SK-N-SH (cell line): ENCODE results near the gene BBS2. TPM values are rescaled to one million over a fixed set of nuclear protein-coding genes. Genes with fewer than 3 reads are reported as not detected.
"Not testable (repeated sequence)": the region's sequence is repeated elsewhere in the genome, so short reads cannot be mapped to it uniquely, and the experiment has no call there.

ENCODE experiments used
- CTCF ChIA-PET: fragments of 300-600, 350-600 bp; formaldehyde crosslinking; extraction: SDS; loops from one replicate; lab custom pipeline; 2021; lab: Yijun Ruan, JAX
- POLR2A ChIA-PET: fragments of 350-600 bp; sonication (Branson Sonifier 250); formaldehyde crosslinking; extraction: SDS; loops from one replicate; lab custom pipeline; 2020; ENCODE audit warnings: antibody characterized with exemption, inconsistent platforms; lab: Yijun Ruan, JAX
- DNase-seq: peaks from one replicate; pipeline ENCODE4 v3.0.0; 2012
- H2AFZ ChIP-seq: fragments of 200-600 bp; sonication (generic); 2 replicates; pipeline ENCODE4 v1.8.1; 2016; ENCODE audit warnings: antibody characterized with exemption, mild to moderate bottlenecking, low read depth
- H3F3A ChIP-seq: fragments of 200-600 bp; sonication (generic); replicated peaks from 2 replicates; pipeline ENCODE3; 2016; ENCODE audit warnings: antibody characterized with exemption, mild to moderate bottlenecking; ENCODE audit not compliant: insufficient read depth
- H3K27ac ChIP-seq, 2 experiments: fragments of 200-500 bp in 1 of 2; fragments of 200-600 bp in 1 of 2; sonication (Bioruptor generic) in 1 of 2; sonication (generic), shearing (Covaris generic) in 1 of 2; 2 replicates each; pipeline versions ENCODE4 v1.5.1 to v1.6.1; 2014 to 2016; ENCODE audit warnings: low read depth in 2 of 2, inconsistent platforms in 1 of 2, low read length in 1 of 2, mild to moderate bottlenecking in 1 of 2, mixed read lengths in 1 of 2
- H3K27me3 ChIP-seq: fragments of 200-600 bp; sonication (generic), shearing (Covaris generic); 2 replicates; pipeline ENCODE4 v1.6.1; 2016; ENCODE audit warnings: mixed run types; ENCODE audit not compliant: insufficient read depth
- H3K36me3 ChIP-seq, 2 experiments: fragments of 200-500 bp in 1 of 2; fragments of 200-600 bp in 1 of 2; sonication (Bioruptor generic) in 1 of 2; sonication (generic) in 1 of 2; replicated peaks in 1 of 2; 2 replicates each; pipeline versions ENCODE3 to v1.5.1; 2014 to 2016; ENCODE audit warnings: low read length in 1 of 2, mild to moderate bottlenecking in 1 of 2; ENCODE audit not compliant: insufficient read depth in 2 of 2, control insufficient read depth in 1 of 2
- H3K4me1 ChIP-seq, 2 experiments: fragments of 200-500 bp in 1 of 2; fragments of 200-600 bp in 1 of 2; sonication (Bioruptor generic) in 1 of 2; sonication (generic), shearing (Covaris generic) in 1 of 2; 2 replicates each; pipeline versions ENCODE4 v1.5.1 to v1.6.1; 2014 to 2016; ENCODE audit warnings: low read depth in 1 of 2, low read length in 1 of 2, mixed run types in 1 of 2; ENCODE audit not compliant: insufficient read depth in 2 of 2, control insufficient read depth in 1 of 2
- H3K4me2 ChIP-seq: fragments of 200-600 bp; sonication (generic), shearing (Covaris generic); 2 replicates; pipeline ENCODE4 v1.6.1; 2017; ENCODE audit warnings: mixed run types
- H3K4me3 ChIP-seq, 2 experiments: fragments of 200-500 bp in 1 of 2; fragments of 200-600 bp in 1 of 2; sonication (Bioruptor generic) in 1 of 2; sonication (generic), shearing (Covaris generic) in 1 of 2; 2 replicates each; pipeline versions ENCODE4 v1.5.1 to v1.8.1; 2014 to 2016; ENCODE audit warnings: low read depth in 2 of 2, inconsistent platforms in 1 of 2, low read length in 1 of 2, mild to moderate bottlenecking in 1 of 2, mixed read lengths in 1 of 2, moderate library complexity in 1 of 2
- H3K79me2 ChIP-seq: fragments of 200-600 bp; sonication (generic); 2 replicates; pipeline ENCODE4 v1.8.1; 2017; ENCODE audit warnings: mild to moderate bottlenecking; ENCODE audit not compliant: insufficient read depth
- H3K9ac ChIP-seq: fragments of 200-600 bp; sonication (generic); 2 replicates; pipeline ENCODE4 v1.6.1; 2017; ENCODE audit warnings: mixed run types
- H3K9me2 ChIP-seq: fragments of 200-600 bp; sonication (generic); 2 replicates; pipeline ENCODE4 v1.6.1; 2017; ENCODE audit warnings: mixed run types
- H3K9me3 ChIP-seq: fragments of 200-600 bp; sonication (generic); 2 replicates; pipeline ENCODE4 v1.6.1; 2017; ENCODE audit warnings: mixed run types, mild to moderate bottlenecking, moderate library complexity
- H4K20me1 ChIP-seq: fragments of 200-600 bp; sonication (generic); 2 replicates; pipeline ENCODE4 v1.6.1; 2017; ENCODE audit warnings: mild to moderate bottlenecking, mixed run types; ENCODE audit not compliant: insufficient read depth
- EZH2phosphoT487 ChIP-seq: fragments of 200-600 bp; sonication (generic); IDR thresholded peaks from 2 replicates; pipeline ENCODE4 v1.6.1; 2017; ENCODE audit warnings: low read depth, mixed run types, mild to moderate bottlenecking, antibody characterized with exemption, moderate library complexity, borderline replicate concordance
- FOXM1 ChIP-seq: IDR thresholded peaks from 2 replicates; pipeline ENCODE4 v1.4.0; 2012; ENCODE audit warnings: low read depth, mild to moderate bottlenecking
- GABPA ChIP-seq: IDR thresholded peaks from 2 replicates; pipeline ENCODE4 v1.4.0; 2012; ENCODE audit warnings: low read depth, mild to moderate bottlenecking
- PBX3 ChIP-seq: IDR thresholded peaks from 2 replicates; pipeline ENCODE4; 2012
- RCOR1 ChIP-seq: fragments of 150-350 bp; IDR thresholded peaks from 2 replicates; pipeline ENCODE4 v1.6.1; 2017; ENCODE audit warnings: antibody characterized with exemption, low read length
- RFX5 ChIP-seq: IDR thresholded peaks from 2 replicates; pipeline ENCODE4 v1.6.1; 2012; ENCODE audit warnings: mild to moderate bottlenecking, improper control_type of control experiment, low read length
- RXRA ChIP-seq: IDR thresholded peaks from 2 replicates; pipeline ENCODE4 v1.4.0; 2012; ENCODE audit warnings: low read depth, mild to moderate bottlenecking, borderline replicate concordance
- SIN3A ChIP-seq: IDR thresholded peaks from 2 replicates; pipeline ENCODE4 v1.6.1; 2012; ENCODE audit warnings: low read depth, mild to moderate bottlenecking, low read length, moderate library complexity, borderline replicate concordance
- TEAD4 ChIP-seq: IDR thresholded peaks from 2 replicates; pipeline ENCODE4 v1.4.0; 2012; ENCODE audit warnings: mild to moderate bottlenecking, borderline replicate concordance; ENCODE audit not compliant: insufficient read depth
- YY1 ChIP-seq: IDR thresholded peaks from 2 replicates; pipeline ENCODE4 v1.4.0; 2012; ENCODE audit warnings: low read depth, mild to moderate bottlenecking
- WGBS: methylation state at CpG from one replicate; pipeline ENCODE4 v1.1.6; 2017; ENCODE audit warnings: low lambda C conversion rate; 5-methylcytosine and 5-hydroxymethylcytosine counted together
- polyA plus RNA-seq, 3 experiments: library from polyadenylated mRNA; depleted of rRNA; stranded (reverse); fragments of >200 nt; gene quantifications; 2 replicates each; pipeline ENCODE4 v1.2.3, GENCODE V29; 2012

BBS2 gene
- polyA plus RNA-seq, 1 of the 3 experiments (the other 2 are of a cell fraction), result 74.3 TPM

GRCh38 chr16:56491657-56492261 lies 28.1 kb downstream of the BBS2 start:
- Histone ChIP-seq H3K9ac (no peak overlapping the region), H3K36me3 (peaks cover 24 to 66% of the 10 kb centered on the region in 2 experiments), H3K4me3 (no peak overlapping the region), H2AFZ (no peak overlapping the region), H4K20me1 (no peaks in the 10 kb centered on the region), H3K4me1 (no peaks in the 10 kb centered on the region; a peak in 1 of 4 replicates), H3K27ac (no peak overlapping the region), H3K9me3 (no peaks in the 10 kb centered on the region), H3K9me2 (no peaks in the 10 kb centered on the region), H3K79me2 (no peaks in the 10 kb centered on the region; the same call in 1 of the 2 replicates), H3F3A (no peaks in the 10 kb centered on the region), H3K4me2 (no peak overlapping the region), H3K27me3 (no peaks in the 10 kb centered on the region)
- 97% methylated on average over 4 of the region's 4 CpGs for WGBS
- ChIA-PET POLR2A (no interaction called here), CTCF (no interaction called here)
- TF ChIP-seq RCOR1 (no peak), FOXM1 (no peak), YY1 (no peak), RXRA (no peak), EZH2phosphoT487 (no peak), TEAD4 (no peak), GABPA (no peak), RFX5 (no peak), SIN3A (no peak), PBX3 (no peak)
- no peak for DNase-seq

GRCh38 chr16:56488868-56489267 lies 31.0 kb downstream of the BBS2 start:
- H3K4me1 ChIP-seq, H3K4me2 ChIP-seq, H3K79me2 ChIP-seq, H3K9me2 ChIP-seq, H3K9ac ChIP-seq, DNase-seq, H3K4me3 ChIP-seq, H3K9me3 ChIP-seq, H3K27ac ChIP-seq, H3F3A ChIP-seq, H4K20me1 ChIP-seq, H3K27me3 ChIP-seq, H2AFZ ChIP-seq, CTCF ChIA-PET: not testable (repeated sequence)
- H3K36me3 ChIP-seq, result peaks cover 29 to 69% of the 10 kb centered on the region in 2 experiments
- POLR2A ChIA-PET, result interaction anchor here (0.7 kb wide), 1 partner anchor 10 kb away, joined by 3 read pairs; no protein-coding TSS in a partner anchor
- WGBS, result 93% methylated on average over 1 of the region's 1 CpG

GRCh38 chr16:56488035-56488434 lies 31.8 kb downstream of the BBS2 start:
- ChIA-PET CTCF (interaction anchor here (0.6 to 1.3 kb wide), 2 partner anchors 23 to 32 kb away, joined by 3 read pairs; no protein-coding TSS in a partner anchor), POLR2A (no interaction called here)
- Histone ChIP-seq H3F3A (no peaks in the 10 kb centered on the region), H3K27ac (no peak overlapping the region), H2AFZ (no peak overlapping the region), H3K4me2 (no peak overlapping the region), H3K4me3 (no peak overlapping the region), H4K20me1 (no peaks in the 10 kb centered on the region), H3K4me1 (no peaks in the 10 kb centered on the region; a peak in 1 of 4 replicates), H3K36me3 (peaks cover 34 to 69% of the 10 kb centered on the region in 2 experiments), H3K9me3 (no peaks in the 10 kb centered on the region), H3K9me2 (no peaks in the 10 kb centered on the region), H3K9ac (no peak overlapping the region), H3K79me2 (no peaks in the 10 kb centered on the region), H3K27me3 (no peaks in the 10 kb centered on the region)
- TF ChIP-seq PBX3, result no peak
- no peak for DNase-seq
- WGBS, result 90% methylated on average over 5 of the region's 5 CpGs
